Large intestine (tissue), 3 donors: Measurements from ENCODE around the gene CCDC85C. TPM values are rescaled to one million over a fixed set of nuclear protein-coding genes. Genes with fewer than 3 reads are reported as not detected.

Experiments
- DNase-seq, 2 donors: peaks; one replicate each; pipeline versions ENCODE4 v3.0.0 to v3.0.0-alpha.2; 2013
- H3K27ac ChIP-seq: one replicate; pipeline ENCODE4 v1.5.1; 2013; ENCODE audit warnings: low read length
- H3K27me3 ChIP-seq: 2 replicates; pipeline ENCODE4 v1.6.1; 2013; ENCODE audit warnings: low read length; ENCODE audit not compliant: control insufficient read depth, insufficient read depth
- H3K36me3 ChIP-seq: 2 replicates; pipeline ENCODE4 v1.6.1; 2013; ENCODE audit warnings: low read length; ENCODE audit not compliant: control insufficient read depth, insufficient read depth
- H3K4me1 ChIP-seq: one replicate; pipeline ENCODE4 v1.6.1; 2013; ENCODE audit warnings: low read length; ENCODE audit not compliant: control insufficient read depth, insufficient read depth
- H3K4me3 ChIP-seq: one replicate; pipeline ENCODE4 v1.5.1; 2013; ENCODE audit warnings: low read length
- H3K9me3 ChIP-seq: one replicate; pipeline ENCODE4 v1.6.1; 2013; ENCODE audit warnings: mild to moderate bottlenecking, low read depth, low read length, moderate library complexity; ENCODE audit not compliant: control insufficient read depth
- WGBS: methylation state at CpG from one replicate; pipeline ENCODE4 v1.1.5; 2013; ENCODE audit warnings: low lambda C conversion rate; ENCODE audit not compliant: insufficient coverage; 5-methylcytosine and 5-hydroxymethylcytosine counted together
- polyA plus RNA-seq: library from polyadenylated mRNA; unstranded; fragments of 120-200 nt; gene quantifications from one replicate; pipeline ENCODE4 v1.2.1, GENCODE V29; 2013

The CCDC85C gene
- polyA plus RNA-seq, 1 donor: 28.5 TPM

DNA sequence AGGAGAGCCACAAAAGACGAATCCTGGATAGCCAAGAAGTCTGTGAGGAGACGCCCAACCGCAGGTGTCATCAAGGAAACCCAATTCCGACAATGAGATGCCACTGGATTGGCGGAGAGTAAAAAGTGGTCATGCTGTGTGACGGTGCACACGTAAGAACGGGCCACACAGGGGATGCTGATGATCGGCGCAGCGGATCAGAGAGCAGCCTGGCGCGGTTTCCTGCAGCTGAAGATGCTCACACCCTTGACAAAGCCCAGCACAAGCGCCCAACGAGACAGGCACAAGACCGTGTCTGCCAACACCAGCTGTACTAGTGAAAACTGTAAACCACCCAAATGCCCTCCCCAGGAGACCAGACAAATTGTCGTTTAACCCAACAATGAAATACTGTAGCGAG is 55.8 kb downstream of the CCDC85C start:
- Histone ChIP-seq H3K4me3 (no peak overlapping the region), H3K36me3 (no peaks in the 10 kb centered on the region), H3K27me3 (no peaks in the 10 kb centered on the region), H3K9me3 (no peaks in the 10 kb centered on the region), H3K4me1 (peaks cover 55% of the 10 kb centered on the region), H3K27ac (no peak overlapping the region)
- DNase-seq: no peak
- WGBS: no CpG with 5 or more reads among the region's 18 CpGs

DNA sequence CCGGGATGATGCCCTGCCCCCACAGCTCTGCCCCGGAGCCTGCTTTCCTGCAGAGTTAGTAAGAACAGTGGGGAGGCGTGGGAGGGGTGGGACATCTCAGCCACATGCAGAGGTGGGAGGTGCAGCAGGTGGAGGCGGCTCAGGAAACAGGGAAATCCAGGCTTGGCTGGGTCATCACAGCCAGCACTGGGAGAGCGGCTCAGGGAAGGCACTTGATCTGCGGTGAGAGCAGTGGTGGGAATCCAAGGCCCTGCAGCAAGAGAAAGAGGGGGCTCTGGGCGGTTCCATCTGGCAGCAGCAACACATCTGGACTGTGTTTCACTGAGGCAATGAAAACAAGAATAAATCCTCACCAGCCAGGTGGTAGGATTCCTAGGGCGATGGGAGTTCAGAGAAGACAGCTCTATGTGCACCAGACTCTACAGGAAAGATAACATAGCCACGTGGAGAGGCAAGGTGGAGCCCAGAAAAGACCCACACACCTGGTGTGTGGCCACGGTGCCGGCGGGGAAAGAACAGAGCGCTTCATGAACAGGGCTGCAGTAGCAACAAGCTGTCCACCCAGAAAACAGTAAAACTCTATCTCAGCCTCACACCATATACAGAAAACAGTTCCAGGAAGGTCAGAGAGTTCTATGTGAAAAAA is 57.6 kb downstream of the CCDC85C start:
- WGBS: no CpG with 5 or more reads among the region's 13 CpGs
- no peaks in the 10 kb centered on the region for H3K27me3 ChIP-seq
- H3K36me3 ChIP-seq: no peaks in the 10 kb centered on the region
- no peak overlapping the region for H3K27ac ChIP-seq
- H3K4me3 ChIP-seq: no peak overlapping the region
- no peaks in the 10 kb centered on the region for H3K9me3 ChIP-seq
- no peak for DNase-seq
- H3K4me1 ChIP-seq: peaks cover 46% of the 10 kb centered on the region

DNA sequence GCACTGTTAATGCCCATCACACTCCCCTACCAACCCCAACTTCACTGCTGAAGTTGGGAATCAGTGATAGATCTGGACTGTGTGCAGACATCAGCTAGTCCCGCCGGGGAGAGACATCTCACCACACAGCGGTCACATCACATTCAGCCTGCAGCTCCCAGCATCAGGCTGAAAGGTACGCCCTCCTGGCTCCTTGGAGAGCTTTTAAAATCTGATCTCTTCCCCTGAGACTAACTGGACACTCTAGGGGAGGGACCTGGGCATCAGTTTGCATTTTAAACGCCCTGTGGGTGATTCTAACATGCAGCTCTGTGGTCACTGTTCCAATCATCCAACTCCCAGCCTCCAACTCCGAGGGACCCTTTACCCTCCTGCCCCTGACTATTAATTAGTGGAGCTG is 58.4 kb downstream of the CCDC85C start:
- DNase-seq: no peak
- H3K9me3 ChIP-seq: no peaks in the 10 kb centered on the region
- no peaks in the 10 kb centered on the region for H3K36me3 ChIP-seq
- peaks cover 38% of the 10 kb centered on the region for H3K4me1 ChIP-seq
- H3K27me3 ChIP-seq: no peaks in the 10 kb centered on the region
- WGBS: no CpG with 5 or more reads among the region's 6 CpGs
- H3K27ac ChIP-seq: no peak overlapping the region
- no peak overlapping the region for H3K4me3 ChIP-seq

DNA sequence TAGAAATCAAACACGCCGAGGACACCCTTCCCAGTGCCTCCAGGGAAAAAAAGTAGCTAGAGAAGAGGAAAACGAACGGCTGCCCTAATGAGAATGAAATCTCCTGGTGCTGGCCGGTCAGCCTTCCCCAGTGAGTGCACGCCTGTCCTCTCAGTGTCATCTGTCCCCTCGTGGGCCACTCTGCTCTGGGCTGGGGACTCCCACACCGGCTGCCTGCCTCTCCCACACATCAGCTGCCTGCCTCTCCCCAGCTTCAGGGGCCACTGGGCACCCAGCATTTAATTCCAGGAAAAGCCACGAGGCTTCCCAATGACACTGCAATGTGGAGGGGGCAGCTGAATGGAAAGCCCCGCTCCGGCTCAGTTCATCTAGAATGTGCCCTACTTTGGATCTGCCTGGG is 59.0 kb downstream of the CCDC85C start:
- Histone ChIP-seq H3K27ac (no peak overlapping the region), H3K27me3 (no peaks in the 10 kb centered on the region), H3K4me1 (peaks cover 34% of the 10 kb centered on the region), H3K4me3 (no peak overlapping the region), H3K9me3 (no peaks in the 10 kb centered on the region), H3K36me3 (no peaks in the 10 kb centered on the region)
- WGBS: no CpG with 5 or more reads among the region's 11 CpGs
- DNase-seq: no peak

DNA sequence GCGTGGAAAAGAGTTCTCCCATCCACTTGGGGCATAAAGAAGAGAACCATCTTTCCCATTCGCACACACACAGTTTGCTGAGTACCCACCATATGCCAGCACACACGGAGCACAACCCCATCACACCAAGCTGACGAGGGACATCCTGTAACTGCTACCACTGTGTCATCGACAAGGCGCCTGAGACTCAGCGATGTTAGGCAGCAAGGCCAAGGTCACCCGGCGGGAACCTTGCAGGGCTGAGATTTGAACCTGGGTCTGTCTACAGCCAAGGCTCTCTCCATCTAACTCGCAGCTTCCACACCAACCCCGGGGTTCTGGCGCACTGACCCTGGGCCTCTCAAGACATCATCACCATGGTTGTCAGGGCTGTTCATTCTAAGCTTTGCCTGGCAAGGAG is 60.0 kb downstream of the CCDC85C start:
- H3K4me1 ChIP-seq: peaks cover 24% of the 10 kb centered on the region
- no peaks in the 10 kb centered on the region for H3K36me3 ChIP-seq
- WGBS: no CpG with 5 or more reads among the region's 12 CpGs
- no peak overlapping the region for H3K27ac ChIP-seq
- H3K9me3 ChIP-seq: no peaks in the 10 kb centered on the region
- no peak for DNase-seq
- H3K27me3 ChIP-seq: no peaks in the 10 kb centered on the region
- H3K4me3 ChIP-seq: no peak overlapping the region

DNA sequence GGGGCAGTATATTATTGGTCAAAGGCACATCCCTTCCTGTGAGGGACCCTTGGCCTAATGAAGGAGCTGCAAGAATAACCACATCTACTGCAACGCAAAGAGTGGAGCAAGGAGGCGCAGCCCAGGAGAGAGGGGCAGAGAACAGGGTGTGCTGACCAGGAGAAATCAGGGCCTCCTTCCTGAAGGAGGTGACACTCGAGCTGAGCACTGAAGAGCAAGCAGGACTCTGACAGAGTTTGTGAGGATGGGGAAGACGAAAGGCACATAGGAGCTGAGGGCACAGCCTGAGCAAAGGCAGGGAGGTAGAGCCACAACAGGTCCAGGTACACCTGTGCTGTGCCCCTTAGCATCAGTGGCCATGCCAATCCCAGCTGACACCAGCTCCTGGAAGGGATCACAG is 60.6 kb downstream of the CCDC85C start:
- Histone ChIP-seq H3K4me3 (no peak overlapping the region), H3K27me3 (no peaks in the 10 kb centered on the region), H3K36me3 (no peaks in the 10 kb centered on the region), H3K4me1 (peaks cover 26% of the 10 kb centered on the region), H3K9me3 (no peaks in the 10 kb centered on the region), H3K27ac (no peak overlapping the region)
- WGBS: no CpG with 5 or more reads among the region's 4 CpGs
- no peak for DNase-seq

DNA sequence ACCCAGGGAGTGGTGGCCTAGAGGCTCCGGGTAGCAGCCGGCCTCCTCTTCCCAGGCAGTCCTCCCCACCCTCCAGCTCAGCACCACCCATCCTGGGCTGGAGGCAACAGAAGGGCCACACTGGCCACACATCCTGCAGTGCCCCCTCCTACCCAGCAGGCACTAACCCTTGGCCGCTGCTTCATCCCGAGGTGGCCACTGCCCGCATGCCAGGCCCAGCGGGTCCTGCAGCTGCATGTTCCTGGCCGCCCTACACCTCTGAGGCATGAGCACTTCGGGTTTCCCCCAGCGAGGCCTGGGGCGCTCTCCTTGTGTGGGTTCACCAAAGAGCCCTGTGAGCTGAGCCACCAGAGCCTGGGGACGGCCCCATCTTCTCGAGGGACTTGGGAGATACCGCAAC is 61.4 kb downstream of the CCDC85C start:
- Histone ChIP-seq H3K27ac (no peak overlapping the region), H3K4me1 (peaks cover 34% of the 10 kb centered on the region), H3K9me3 (no peaks in the 10 kb centered on the region), H3K36me3 (no peaks in the 10 kb centered on the region), H3K4me3 (no peak overlapping the region), H3K27me3 (no peaks in the 10 kb centered on the region)
- DNase-seq: no peak
- WGBS: no CpG with 5 or more reads among the region's 13 CpGs

DNA sequence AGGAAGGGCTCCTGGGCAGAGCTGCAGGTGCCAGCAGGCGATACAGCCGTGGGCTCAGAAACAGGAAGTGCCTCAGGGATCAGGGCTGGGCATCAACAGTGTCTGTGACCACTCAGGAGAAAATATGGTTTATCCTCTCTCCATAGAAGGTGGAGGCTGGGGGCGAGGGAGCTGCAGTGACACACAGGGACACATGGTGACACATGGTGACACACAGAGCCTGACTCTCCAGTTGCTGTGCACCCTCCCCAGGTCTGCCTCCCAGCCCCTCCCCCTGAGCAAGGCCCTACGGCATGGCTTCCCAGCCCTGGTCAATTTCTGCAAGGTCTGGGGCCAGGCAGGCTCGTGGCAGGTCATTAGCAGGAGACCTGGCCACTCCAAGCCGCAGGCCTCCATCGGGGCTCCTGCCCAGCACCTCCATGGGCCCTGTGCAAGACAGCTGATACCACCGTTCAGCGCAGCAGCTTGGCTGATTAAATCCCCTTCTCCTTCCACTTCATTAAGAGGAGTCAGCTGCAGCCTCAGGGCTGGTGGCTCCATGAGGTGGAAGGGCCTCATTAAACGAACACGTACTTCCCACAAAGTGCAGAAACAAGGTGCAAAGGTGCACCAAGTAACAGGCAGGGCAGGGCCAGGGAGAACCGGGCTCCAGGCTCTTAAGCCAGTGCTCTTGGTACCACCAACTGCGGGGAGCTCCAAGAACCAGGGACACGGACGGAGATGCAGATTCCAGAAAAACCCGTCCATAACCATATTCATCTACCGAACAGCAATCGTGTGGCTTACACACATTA is 62.1 kb downstream of the CCDC85C start:
- Histone ChIP-seq H3K27ac (no peak overlapping the region), H3K36me3 (no peaks in the 10 kb centered on the region), H3K4me3 (no peak overlapping the region), H3K4me1 (peaks cover 39% of the 10 kb centered on the region), H3K27me3 (no peaks in the 10 kb centered on the region), H3K9me3 (no peaks in the 10 kb centered on the region)
- WGBS: no CpG with 5 or more reads among the region's 18 CpGs
- peak in 1 of 2 donors; percentile 48 for DNase-seq

DNA sequence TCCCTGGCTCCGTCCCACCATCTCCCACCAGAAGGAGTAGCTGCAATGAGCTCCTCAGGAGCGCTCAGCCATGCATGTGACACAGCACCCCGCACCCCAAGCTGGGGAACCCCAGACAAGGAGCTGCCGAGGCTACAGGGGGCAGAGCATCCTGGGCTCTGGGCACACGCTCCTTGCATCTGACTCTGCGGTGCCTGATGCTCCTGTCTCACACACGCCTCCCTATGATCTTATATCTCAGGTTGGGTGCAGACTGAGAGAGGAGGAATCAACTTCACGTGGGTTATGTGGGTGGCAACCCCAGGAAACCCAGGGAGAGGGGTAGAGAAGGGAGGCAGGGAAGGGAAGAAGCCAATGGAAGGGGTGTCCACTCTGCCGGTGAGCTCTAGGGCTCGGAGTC is 62.8 kb downstream of the CCDC85C start:
- Histone ChIP-seq H3K36me3 (no peaks in the 10 kb centered on the region), H3K27me3 (no peaks in the 10 kb centered on the region), H3K4me1 (peaks cover 35% of the 10 kb centered on the region), H3K27ac (no peak overlapping the region), H3K4me3 (no peak overlapping the region), H3K9me3 (no peaks in the 10 kb centered on the region)
- DNase-seq: no peak
- no CpG with 5 or more reads among the region's 10 CpGs for WGBS

DNA sequence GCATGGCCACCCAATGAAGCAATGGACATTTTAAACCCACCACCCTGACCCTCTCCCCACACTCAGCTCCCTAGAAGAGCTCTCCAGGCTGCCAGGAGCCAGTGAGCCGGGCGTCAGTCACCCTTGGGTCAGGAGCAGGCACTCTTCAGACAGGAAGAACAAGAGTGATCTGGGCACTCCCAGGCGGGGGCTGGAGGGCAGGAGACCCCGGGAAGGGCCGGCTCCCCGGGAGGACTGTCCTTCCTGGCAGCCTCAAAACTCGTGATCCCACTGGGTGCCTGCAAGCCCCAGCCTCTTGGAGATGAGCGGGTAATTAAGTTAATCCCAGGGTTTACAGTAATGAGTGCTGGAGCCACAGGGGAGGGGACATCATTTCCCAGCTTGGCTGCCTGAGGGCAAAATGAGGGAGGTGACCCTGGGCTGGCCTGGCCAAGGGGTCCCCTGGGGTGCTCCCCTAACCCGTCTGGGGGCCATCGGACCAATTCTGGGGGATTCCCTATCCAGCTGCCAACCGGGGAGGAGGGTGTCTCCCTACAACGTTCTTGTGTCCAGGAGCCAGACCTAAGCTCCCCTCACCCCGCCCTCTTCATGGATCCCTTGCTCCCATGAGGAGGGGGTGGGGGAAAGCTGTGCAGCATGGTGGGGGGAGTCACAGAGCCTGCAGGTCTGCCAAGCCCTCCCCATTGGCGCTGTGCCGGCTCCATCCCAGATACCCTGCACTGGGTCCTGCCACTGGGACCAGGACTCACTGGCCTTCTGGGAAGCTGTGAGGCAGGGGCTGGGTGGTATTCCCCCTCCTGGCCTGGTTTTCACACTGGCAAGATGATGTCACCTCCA is 63.6 kb downstream of the CCDC85C start:
- H3K4me3 ChIP-seq: no peak overlapping the region
- H3K4me1 ChIP-seq: peaks cover 31% of the 10 kb centered on the region
- peaks cover 4% of the 10 kb centered on the region for H3K36me3 ChIP-seq
- no peaks in the 10 kb centered on the region for H3K9me3 ChIP-seq
- WGBS: no CpG with 5 or more reads among the region's 15 CpGs
- H3K27ac ChIP-seq: no peak overlapping the region
- DNase-seq: no peak
- no peaks in the 10 kb centered on the region for H3K27me3 ChIP-seq
